Esophagus (tissue), 2 donors: Measurements from ENCODE around the gene EPS15. TPM values are rescaled to one million over a fixed set of nuclear protein-coding genes. Genes with fewer than 3 reads are reported as not detected.

Experiments
- H3K27ac ChIP-seq, 2 donors: one replicate each; pipeline ENCODE4 v1.5.1; 2013; ENCODE audit warnings: low read depth in 2 of 2, mild to moderate bottlenecking in 2 of 2, inconsistent platforms in 1 of 2, low read length in 1 of 2, moderate library complexity in 1 of 2
- H3K27me3 ChIP-seq, 2 donors: one replicate each; pipeline ENCODE4 v1.6.1; 2013; ENCODE audit warnings: low read length in 2 of 2, control low read depth in 1 of 2, mild to moderate bottlenecking in 1 of 2; ENCODE audit not compliant: insufficient read depth in 2 of 2, control insufficient read depth in 1 of 2
- H3K36me3 ChIP-seq, 2 donors: one replicate each; pipeline ENCODE4 v1.6.1; 2013; ENCODE audit warnings: low read length in 1 of 2; ENCODE audit not compliant: control insufficient read depth in 2 of 2, insufficient read depth in 2 of 2
- H3K4me1 ChIP-seq, 2 donors: one replicate each; pipeline ENCODE4 v1.6.1; 2013; ENCODE audit warnings: low read length in 1 of 2; ENCODE audit not compliant: control insufficient read depth in 2 of 2, insufficient read depth in 2 of 2
- H3K4me3 ChIP-seq, 2 donors: one replicate each; pipeline ENCODE4 v1.5.1; 2013; ENCODE audit warnings: low read length in 2 of 2, mild to moderate bottlenecking in 2 of 2, low read depth in 1 of 2, moderate library complexity in 1 of 2
- H3K9me3 ChIP-seq, 2 donors: one replicate each; pipeline ENCODE4 v1.6.1; 2013; ENCODE audit warnings: mild to moderate bottlenecking in 2 of 2, low read depth in 1 of 2, low read length in 1 of 2, moderate library complexity in 1 of 2; ENCODE audit not compliant: control insufficient read depth in 2 of 2, insufficient read depth in 1 of 2
- WGBS, 2 donors: extraction: QIAGEN DNeasy Blood & Tissue Kit; methylation state at CpG; one replicate each; pipeline ENCODE4 v1.1.7; 2013; 5-methylcytosine and 5-hydroxymethylcytosine counted together
- polyA plus RNA-seq, 2 donors: library from polyadenylated mRNA; stranded (reverse); fragments of 200-250 nt; gene quantifications; one replicate each; pipeline ENCODE4 v1.2.3, GENCODE V29; 2013
- donor health status: healthy with polysubstance abuse.
- donor health status: Bipolar disorder and iron deficiency.

The EPS15 gene
- polyA plus RNA-seq, 2 donors = 10.8 to 14.4 TPM

DNA sequence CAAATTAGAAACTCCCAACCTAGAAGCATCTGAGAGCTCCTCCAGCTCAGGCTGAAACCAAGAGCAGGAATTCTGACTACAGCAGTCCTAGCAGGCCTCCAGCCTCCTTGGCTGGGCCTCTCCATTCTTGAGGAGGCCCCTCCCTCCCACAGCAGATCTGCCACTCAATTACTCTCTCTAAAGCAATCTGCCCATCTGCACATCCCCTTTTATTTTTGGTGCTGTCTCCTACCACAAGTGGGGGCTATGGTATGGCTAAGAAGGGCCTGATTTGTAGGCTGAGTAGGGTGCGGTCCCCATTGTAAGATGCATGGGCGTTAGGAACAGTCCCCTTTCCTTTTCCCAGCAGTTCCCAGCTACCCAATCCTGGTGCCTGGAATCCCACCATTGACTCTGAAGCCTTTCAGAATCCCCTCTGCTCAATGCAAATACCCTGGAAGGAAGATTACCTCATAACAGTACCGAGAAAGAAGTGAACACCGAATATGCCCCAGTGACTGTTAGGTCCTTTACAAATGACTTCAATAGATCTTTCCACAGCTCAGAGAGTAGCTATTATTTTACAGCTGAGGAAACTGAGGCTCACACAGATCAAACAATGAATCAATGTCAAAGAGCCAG, 177.1 kb downstream of the EPS15 start:
- no peak overlapping the region for H3K27ac ChIP-seq
- H3K4me1 ChIP-seq = peaks cover 0 to 4% of the 10 kb centered on the region in 2 donors
- H3K9me3 ChIP-seq = no peaks in the 10 kb centered on the region
- no peaks in the 10 kb centered on the region for H3K36me3 ChIP-seq
- H3K27me3 ChIP-seq = peaks cover 0 to 4% of the 10 kb centered on the region in 2 donors
- 87 to 88% methylated on average over 4 of the region's 4 CpGs for WGBS, 2 donors
- no peak overlapping the region for H3K4me3 ChIP-seq

DNA sequence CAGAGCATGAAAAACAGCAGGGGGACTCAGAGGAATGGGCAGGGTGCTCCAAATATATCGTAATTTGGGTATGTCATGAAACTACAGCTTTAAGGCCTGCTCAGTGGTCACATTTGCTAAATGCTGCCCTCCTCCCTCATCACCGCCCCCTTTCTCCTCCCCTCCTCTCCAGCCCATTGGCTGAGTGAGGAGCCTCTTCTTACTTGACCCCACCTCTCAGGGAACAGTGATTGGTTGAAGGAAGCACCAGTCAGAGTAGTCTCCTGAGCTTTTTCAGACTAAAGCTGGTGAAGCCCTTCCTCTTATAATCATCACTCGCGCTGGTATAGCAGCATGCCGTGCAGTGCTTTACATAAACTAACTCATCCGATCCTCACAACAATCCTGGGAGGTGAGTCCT, 178.7 kb downstream of the EPS15 start:
- WGBS, 2 donors = 93 to 97% methylated on average over 6 of the region's 6 CpGs
- peaks cover 0 to 4% of the 10 kb centered on the region in 2 donors for H3K27me3 ChIP-seq
- H3K4me1 ChIP-seq = peaks cover 0 to 4% of the 10 kb centered on the region in 2 donors
- no peaks in the 10 kb centered on the region for H3K9me3 ChIP-seq
- H3K27ac ChIP-seq = no peak overlapping the region
- no peak overlapping the region for H3K4me3 ChIP-seq
- no peaks in the 10 kb centered on the region for H3K36me3 ChIP-seq

DNA sequence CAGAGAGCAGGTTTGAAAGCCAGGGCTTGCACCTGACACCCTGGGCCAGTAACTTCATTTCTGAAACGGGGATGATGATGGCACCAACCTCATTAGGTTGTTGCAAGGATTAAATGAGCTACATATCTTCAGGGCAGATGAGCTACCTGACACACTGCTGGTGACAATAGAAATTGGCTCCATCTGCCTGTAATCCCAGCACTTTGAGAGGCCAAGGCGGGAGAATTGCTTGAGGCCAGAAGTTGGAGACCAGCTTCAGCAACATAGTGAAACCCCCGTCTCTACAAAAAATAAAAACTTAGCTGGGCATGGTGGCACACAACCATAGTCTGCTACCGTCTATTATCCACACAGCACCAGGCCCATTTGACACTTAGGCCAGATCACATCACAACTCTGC, 182.4 kb downstream of the EPS15 start:
- Histone ChIP-seq H3K36me3 (no peaks in the 10 kb centered on the region), H3K9me3 (no peaks in the 10 kb centered on the region), H3K4me3 (no peak overlapping the region), H3K27me3 (no peaks in the 10 kb centered on the region), H3K4me1 (peaks cover 0 to 2% of the 10 kb centered on the region in 2 donors), H3K27ac (peak overlapping the region in 1 of 2 donors; percentile 73)
- WGBS, 2 donors = 78% methylated on average over 4 of the region's 4 CpGs

DNA sequence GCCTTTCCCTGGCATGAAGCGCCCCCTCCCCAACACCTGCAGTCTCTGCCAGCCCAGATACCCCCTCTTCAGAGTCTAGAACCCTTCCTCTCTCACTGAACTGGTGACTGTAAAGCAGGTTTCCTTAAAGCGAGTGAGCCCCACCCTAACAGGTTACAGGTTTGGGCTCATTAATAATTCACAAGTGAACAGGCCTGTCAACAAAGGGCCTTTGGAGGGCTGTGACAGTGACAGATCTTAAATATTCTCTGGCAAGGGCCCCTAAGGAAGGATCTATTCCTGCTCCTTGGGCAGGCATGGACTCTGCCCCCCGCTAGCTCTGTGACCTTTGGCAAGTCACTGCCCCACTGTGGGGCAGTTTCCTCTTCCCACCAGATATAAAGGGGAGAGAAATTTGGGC, 183.1 kb downstream of the EPS15 start:
- Histone ChIP-seq H3K9me3 (no peaks in the 10 kb centered on the region), H3K36me3 (no peaks in the 10 kb centered on the region), H3K27me3 (no peaks in the 10 kb centered on the region), H3K4me1 (peaks cover 0 to 6% of the 10 kb centered on the region in 2 donors), H3K27ac (peak overlapping the region; percentile 47 to 81), H3K4me3 (no peak overlapping the region)
- WGBS, 2 donors = 59 to 73% methylated on average over 3 of the region's 3 CpGs

DNA sequence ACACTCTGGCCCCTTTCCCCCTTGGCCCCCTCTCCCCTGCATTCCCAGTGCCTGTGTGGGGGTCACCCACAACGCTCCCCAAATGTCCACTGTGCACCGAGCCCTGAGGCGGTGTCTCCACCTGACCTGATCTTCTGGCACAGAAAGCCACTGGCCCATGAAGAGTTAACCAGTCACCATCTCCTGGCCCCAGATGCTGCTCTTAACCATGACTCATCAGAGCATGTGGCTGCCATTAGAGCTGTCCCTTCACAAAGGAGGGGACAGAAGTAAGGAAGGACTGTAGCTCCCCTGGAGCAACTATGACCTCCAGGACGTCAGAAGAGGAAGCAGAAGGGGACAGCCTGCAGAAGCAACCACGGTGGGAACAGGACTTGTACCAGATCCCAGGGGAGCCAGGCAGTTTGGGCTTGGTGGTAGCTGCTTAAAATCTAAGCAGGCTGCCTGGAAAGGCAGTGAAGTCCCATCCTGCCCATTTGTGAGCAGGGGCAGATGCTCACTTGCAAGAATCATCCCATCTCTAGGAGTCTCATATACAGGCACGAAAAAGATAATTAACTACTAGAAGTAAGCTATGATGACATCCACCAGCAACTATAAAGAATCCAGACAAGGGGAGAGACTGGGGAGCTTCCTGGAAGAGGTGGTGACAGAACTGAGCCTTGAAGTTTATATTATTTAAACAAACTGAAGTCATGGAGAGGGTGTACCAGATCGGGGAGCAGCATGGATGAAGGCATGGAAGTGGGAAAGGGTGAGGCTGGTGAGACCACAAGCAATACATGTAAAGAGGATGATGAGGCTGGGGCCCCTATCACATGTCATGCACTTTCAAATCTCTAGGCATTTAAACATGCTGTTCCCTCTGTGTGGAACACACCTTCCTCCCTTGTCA, 187.6 kb downstream of the EPS15 start:
- peaks cover 0 to 15% of the 10 kb centered on the region in 2 donors for H3K4me1 ChIP-seq
- peak overlapping the region; percentile 38 to 92 for H3K27ac ChIP-seq
- no peaks in the 10 kb centered on the region for H3K27me3 ChIP-seq
- H3K9me3 ChIP-seq = no peaks in the 10 kb centered on the region
- H3K36me3 ChIP-seq = no peaks in the 10 kb centered on the region
- WGBS, 2 donors = 51 to 54% methylated on average over 7 of the region's 7 CpGs
- peak overlapping the region in 1 of 2 donors; percentile 46 for H3K4me3 ChIP-seq

DNA sequence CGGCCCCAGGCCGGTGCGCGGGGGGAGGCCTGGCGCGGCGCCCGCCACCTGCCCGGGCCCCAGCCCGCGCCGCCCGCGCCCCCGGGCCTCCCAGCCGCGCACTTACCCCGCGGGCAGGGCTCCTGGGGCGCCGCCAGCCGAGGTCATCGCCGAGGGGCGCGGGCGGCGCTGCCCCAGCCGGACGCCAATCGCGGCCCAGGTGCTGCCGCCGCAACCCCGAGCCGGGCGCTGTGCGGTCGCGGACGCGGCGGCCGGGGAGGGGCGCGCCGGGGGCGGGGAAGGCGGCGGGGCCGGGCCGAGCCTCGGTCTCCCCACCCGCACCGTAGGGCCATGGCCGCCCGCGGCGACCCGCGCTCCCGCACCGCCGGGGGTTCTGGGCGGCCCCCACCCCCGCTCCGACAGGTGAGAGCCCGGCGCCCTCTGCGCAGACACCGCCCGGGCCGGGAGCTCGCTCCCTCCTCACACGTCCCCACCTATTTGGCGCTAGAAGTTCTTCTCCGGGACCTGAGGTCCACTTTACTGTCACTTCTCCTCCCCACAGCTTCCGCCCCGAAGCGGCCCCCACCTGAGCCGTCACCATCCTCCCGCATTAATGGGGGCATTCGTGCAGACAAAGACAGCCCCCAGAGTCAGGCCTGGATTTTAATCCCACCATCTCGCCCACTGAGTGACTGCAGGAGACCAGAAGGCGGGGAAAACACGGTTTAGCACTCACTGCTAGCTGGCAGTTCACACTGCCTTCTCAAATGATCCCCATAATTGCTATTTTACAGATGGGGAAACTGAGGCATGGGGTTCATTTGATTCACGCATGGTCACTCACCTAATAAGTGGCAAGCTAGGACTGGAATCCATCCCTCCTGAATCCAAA, 188.5 kb downstream of the EPS15 start, which contains the start of gene TTC39A:
TTC39A (minus strand) TSS at position 232 of the 871 bp plus-strand sequence; CDS start at position 147, 85 bp downstream.
- no peaks in the 10 kb centered on the region for H3K27me3 ChIP-seq
- WGBS, 2 donors = 3 to 8% methylated on average over 25 to 87 of the region's 87 CpGs
- H3K4me1 ChIP-seq = peaks cover 3 to 15% of the 10 kb centered on the region in 2 donors
- no peaks in the 10 kb centered on the region for H3K9me3 ChIP-seq
- H3K27ac ChIP-seq = peak within 1 kb of the TSS; percentile 70 to 92
- H3K36me3 ChIP-seq = no peaks in the 10 kb centered on the region
- peak within 1 kb of the TSS; percentile 37 to 46 for H3K4me3 ChIP-seq

DNA sequence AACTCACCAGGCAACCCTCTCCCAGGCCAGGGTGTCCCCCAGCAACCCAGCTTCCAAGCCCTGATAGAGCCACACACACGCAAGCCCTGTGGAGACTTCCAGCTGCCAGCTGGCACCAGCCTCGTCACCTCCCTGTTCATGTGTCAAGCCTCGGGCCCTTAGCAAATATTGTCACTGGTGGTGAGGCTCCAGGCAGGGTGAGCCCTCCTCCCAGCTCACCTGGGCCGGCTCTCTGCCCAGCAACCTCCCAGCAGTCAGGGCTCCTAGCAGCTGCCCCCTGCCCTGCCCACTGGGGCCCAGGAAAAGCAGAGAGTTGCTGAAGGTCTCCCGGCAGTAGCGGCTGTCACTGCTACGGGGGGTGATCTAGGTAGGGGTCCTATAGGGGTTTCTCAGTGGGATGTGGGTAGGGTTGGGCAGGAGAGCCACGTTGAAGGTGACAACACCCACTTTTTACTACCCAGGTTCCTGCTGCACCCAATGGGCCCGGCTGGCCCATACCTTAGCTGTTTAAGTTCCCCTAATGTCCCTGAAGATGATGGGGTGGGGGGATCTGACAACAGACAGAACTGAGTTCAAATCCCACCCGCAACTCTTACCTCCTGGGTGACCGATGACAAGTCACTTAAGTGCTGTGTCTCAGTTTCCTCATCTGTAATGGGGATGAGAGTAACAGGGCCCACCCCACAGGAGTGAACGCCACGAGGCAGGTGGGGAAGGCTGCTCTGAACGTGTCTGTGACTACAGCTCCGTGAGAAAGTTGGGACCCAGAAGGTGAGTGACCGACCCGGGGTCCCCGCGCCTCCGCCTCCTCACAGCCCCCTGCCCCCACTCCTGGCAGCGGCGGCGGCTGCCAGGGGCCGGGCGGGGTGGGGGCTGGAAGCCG, 189.4 kb downstream of the EPS15 start:
- H3K27ac ChIP-seq = peak overlapping the region; percentile 63 to 70
- no peaks in the 10 kb centered on the region for H3K27me3 ChIP-seq
- WGBS, 2 donors = 29 to 30% methylated on average over 20 to 26 of the region's 26 CpGs
- no peaks in the 10 kb centered on the region for H3K9me3 ChIP-seq
- peak overlapping the region; percentile 23 to 46 for H3K4me3 ChIP-seq
- H3K36me3 ChIP-seq = no peaks in the 10 kb centered on the region
- H3K4me1 ChIP-seq = peaks cover 3 to 13% of the 10 kb centered on the region in 2 donors

DNA sequence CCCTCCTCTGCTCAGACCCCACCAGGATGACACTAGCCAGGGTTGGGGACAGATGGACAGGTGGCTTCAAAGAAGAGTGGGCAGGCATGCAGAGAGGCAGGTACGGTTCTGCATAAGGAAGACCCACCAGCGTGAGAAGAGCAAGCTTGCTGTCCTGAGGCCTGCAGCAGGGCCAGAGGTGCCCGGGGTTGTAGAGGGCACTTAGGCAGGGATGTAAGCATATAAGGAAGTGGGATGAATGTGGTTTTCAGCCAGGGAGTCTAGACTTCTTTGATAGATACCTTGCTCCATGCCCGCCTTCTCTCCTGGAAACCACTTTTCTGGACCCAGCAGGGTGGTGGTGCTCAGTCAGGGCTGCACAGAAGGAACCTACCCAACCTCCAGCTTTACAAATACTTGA, 190.1 kb downstream of the EPS15 start:
- Histone ChIP-seq H3K36me3 (no peaks in the 10 kb centered on the region), H3K4me1 (peaks cover 3 to 13% of the 10 kb centered on the region in 2 donors), H3K27me3 (no peaks in the 10 kb centered on the region), H3K9me3 (no peaks in the 10 kb centered on the region), H3K27ac (peak overlapping the region in 1 of 2 donors; percentile 16), H3K4me3 (no peak overlapping the region)
- WGBS, 2 donors = 93 to 95% methylated on average over 4 of the region's 4 CpGs
